GM18873 (cell line): ENCODE measurements around the gene OR1L6.

Experiments used
- ATAC-seq: cut with Tn5 transposase; IDR thresholded peaks from one replicate; pipeline ENCODE4 v1.9.1; 2021; ENCODE audit warnings: mild to moderate bottlenecking, moderate library complexity, moderate number of reproducible peaks; ENCODE audit not compliant: unreplicated experiment, low FRiP score

OR1L6 gene

GRCh38 chr9:122742003-122742402 is at the start of gene OR1L6:
Gene OR1L6 (plus strand): TSS chr9:122742303. CDS start chr9:122749848, 7,545 bp downstream.
- ATAC-seq, result no peak

- ATAC-seq, result no peak
Observed at GRCh38 chr9:122695696-122696095, 46.4 kb upstream of the OR1L6 start.

- ATAC-seq, result no peak
Observed at GRCh38 chr9:122718038-122718437, 24.1 kb upstream of the OR1L6 start.

- no peak for ATAC-seq
Observed at GRCh38 chr9:122719218-122719617, 22.9 kb upstream of the OR1L6 start.

- ATAC-seq, result no peak
Observed at GRCh38 chr9:122723690-122724089, 18.4 kb upstream of the OR1L6 start, which contains the start of gene OR1L4. Gene OR1L4 (plus strand): TSS chr9:122723990. CDS start chr9:122723990, 0 bp downstream.

- no peak for ATAC-seq
Observed at GRCh38 chr9:122754825-122755224, 12.7 kb downstream of the OR1L6 start.

GRCh38 chr9:122767817-122768216 is 25.7 kb downstream of the OR1L6 start:
- ATAC-seq, result no peak

GRCh38 chr9:122777052-122777451 is 34.9 kb downstream of the OR1L6 start:
- no peak for ATAC-seq

GRCh38 chr9:122777935-122778627 is 36.0 kb downstream of the OR1L6 start:
- no peak for ATAC-seq

- ATAC-seq, result no peak
Observed at GRCh38 chr9:122779181-122779580, 37.1 kb downstream of the OR1L6 start.

- ATAC-seq, result no peak
Observed at GRCh38 chr9:122780026-122780425, 37.9 kb downstream of the OR1L6 start.

GRCh38 chr9:122781671-122782070 is 39.6 kb downstream of the OR1L6 start:
- no peak for ATAC-seq

GRCh38 chr9:122785269-122785668 is 43.2 kb downstream of the OR1L6 start:
- ATAC-seq, result no peak

- ATAC-seq, result no peak
Observed at GRCh38 chr9:122786338-122786737, 44.2 kb downstream of the OR1L6 start.

GRCh38 chr9:122788831-122789230 is 46.7 kb downstream of the OR1L6 start, which contains the start of gene OR5C1:
Gene OR5C1 (plus strand): TSS chr9:122788933. CDS start chr9:122788933, 0 bp downstream.
- no peak for ATAC-seq

- no peak for ATAC-seq
Observed at GRCh38 chr9:122789256-122790046, 47.3 kb downstream of the OR1L6 start.

GRCh38 chr9:122791872-122792669 is 50.0 kb downstream of the OR1L6 start:
- ATAC-seq, result no peak

- no peak for ATAC-seq
Observed at GRCh38 chr9:122797316-122798063, 55.4 kb downstream of the OR1L6 start.
